Measurements from ENCODE around the gene UBXN6. TPM values are rescaled to one million over a fixed set of nuclear protein-coding genes. Genes with fewer than 3 reads are reported as not detected.
A peak's percentile ranks its signal among the peaks of the same experiment; 100 is the strongest.

The UBXN6 gene
- total RNA-seq, 1 donor from 2014 or later: 134 TPM

DNA sequence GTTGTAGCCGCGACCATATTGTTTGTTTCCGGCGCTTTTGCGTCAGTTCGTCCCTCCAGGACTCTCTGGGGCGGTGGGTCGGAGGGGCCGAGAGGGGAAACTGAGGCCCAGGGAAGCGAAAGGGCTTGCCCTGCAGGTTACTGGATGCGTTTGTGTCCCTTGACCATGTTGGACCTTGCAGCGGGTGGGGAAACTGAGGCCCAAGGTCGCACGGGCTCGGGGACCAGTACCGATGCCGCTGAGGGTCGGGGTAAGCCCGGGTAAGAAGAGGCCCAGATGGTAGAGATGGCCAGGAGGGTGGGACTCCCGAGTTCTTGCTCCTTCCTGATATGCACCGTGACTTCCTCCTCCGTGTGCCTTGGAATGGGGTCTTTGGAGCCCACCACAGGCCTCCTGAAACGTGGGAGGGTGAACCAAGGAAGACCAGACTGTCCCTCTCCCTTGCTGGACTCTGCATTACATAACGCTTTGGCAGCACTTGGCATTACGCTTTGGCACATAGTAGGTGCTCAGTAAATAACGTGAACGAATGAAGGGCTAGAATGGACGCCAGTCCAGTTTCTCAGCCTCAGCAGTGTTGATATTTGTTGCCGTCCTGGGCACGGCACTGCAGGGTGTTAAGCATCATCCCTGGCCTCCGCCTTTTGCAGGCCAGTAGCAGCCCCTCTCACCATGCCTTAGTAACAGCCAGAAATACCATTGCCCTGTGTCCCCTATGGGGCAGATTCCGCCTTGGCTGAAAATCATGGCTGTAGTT lies 54.4 kb downstream of the UBXN6 start:
- no peak for DNase-seq (ENCODE audit: low spot score)

DNA sequence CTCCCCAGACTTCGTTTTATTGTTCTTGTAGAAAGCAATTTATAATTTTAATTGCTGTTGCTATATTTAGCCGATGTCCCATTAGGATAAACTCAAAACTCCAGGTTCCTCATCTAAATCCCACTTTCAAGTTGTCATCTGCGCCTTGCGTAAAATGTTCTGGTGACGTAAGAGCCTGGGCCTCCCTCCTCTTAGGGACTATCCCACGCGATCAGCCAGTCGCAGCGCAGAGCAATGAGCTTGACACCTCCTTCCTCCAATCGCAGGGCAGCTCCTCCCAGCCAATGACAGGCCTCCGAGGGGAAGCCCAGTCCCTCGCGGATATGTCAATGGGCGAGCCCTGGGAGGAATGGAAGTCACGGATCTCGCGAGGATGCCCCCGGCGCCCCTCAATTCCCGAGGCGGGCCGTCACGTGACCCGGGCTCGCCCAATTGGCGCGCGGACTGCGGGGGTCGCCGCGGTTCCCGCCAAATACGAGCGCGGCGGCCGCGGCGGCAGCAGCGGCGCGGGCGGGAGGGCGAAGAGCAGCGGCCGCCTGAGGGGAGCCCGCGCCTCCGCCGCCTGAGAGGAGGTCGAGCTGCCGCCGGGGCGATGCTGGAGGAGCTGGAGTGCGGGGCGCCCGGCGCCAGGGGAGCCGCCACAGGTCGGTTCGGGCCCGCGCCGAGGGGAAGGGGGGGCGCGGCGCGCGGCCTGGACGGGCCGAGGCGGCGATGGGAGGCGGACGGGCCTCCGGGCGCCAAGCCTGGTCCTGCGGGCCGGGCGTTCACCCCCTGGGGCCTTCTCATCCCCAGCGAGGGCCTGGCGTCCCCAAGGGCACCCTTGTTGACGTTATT lies 55.2 kb downstream of the UBXN6 start, which contains the start of gene CHAF1A:
Gene CHAF1A (plus strand): TSS at position 470 of the 834 bp plus-strand sequence. CDS start 123 bp downstream, at position 593.
- peak; percentile 100 for DNase-seq (ENCODE audit: low spot score)

DNA sequence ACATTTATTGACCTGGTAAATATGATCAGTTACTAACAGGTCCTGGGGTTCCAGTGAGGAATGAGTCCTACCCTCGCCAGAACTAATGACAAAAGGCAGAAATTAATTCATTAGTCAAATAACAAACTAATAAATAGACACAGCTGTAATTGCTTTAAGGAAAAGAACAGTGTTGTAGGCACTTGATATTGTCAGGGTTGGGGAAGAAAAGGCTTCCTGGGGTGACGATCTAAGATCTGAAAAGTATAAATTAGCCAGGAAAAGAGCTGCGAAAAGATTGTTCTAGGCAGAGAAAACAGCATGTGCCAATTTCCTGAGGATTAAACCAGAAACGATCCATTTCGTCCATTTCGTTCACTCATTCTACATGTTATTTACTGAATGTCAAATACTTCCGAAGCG lies 55.8 kb downstream of the UBXN6 start:
- DNase-seq (ENCODE audit: low spot score): no peak

DNA sequence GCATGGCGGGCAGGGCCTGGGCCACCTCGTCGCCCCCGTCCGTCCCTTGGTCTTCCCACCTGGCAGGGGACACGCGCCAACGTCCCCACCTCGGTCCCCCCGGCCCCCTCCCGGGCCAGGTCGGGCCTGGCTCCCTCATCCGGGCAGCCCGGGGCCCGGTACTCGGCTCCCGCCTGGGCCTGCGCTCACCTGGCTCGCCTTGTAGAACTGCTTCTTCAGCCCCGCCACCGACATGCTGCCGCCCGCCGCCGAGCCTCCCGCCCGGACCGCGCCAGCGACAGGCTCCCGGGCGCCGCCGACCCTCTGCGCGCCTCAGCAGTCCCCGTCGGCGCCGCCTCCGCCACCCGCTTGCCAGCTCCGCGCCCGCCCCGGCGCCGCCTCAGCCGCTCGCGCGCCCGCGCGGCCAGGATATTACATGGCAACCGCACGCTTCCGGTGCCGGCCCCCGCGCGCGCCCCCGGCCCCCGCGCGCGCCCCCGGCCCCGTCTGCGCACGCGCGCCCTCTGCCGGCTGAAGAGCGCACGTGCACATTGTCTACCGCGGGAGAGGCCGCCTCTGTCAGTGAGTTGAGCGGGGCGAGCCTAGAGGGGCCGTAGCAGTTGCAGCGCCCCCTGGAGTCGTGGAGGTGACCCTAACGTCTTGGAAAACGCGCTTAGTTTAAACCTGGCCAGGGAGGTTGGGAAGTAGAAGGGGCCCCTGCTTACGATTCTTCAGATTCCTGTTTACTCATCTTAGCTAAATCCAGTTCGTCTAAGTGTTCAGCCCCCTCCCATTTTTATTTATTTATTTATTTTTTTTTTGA lies 57.3 kb downstream of the UBXN6 start, which contains the start of gene SH3GL1:
Gene SH3GL1 (minus strand): TSS at position 413 of the 802 bp plus-strand sequence. CDS start 179 bp downstream, at position 234.
- peak; percentile 92 for DNase-seq (ENCODE audit: low spot score)

DNA sequence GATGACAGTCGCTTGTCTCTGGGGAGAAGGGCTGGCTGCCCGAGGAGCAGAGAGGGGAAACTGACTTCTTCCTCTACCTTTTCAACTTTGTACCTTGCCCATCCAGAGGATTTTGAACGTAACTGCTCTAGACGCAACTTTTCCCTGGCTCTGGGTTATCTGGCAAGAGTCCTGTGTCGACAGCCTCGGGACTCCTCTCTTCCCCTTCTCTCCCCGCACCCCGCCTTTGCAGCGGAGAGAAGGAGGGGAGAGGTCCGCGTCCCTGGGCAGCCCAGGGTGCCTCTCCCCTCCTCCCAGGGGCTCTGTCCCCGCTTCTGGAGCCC lies 57.8 kb downstream of the UBXN6 start:
- no peak for DNase-seq (ENCODE audit: low spot score)

DNA sequence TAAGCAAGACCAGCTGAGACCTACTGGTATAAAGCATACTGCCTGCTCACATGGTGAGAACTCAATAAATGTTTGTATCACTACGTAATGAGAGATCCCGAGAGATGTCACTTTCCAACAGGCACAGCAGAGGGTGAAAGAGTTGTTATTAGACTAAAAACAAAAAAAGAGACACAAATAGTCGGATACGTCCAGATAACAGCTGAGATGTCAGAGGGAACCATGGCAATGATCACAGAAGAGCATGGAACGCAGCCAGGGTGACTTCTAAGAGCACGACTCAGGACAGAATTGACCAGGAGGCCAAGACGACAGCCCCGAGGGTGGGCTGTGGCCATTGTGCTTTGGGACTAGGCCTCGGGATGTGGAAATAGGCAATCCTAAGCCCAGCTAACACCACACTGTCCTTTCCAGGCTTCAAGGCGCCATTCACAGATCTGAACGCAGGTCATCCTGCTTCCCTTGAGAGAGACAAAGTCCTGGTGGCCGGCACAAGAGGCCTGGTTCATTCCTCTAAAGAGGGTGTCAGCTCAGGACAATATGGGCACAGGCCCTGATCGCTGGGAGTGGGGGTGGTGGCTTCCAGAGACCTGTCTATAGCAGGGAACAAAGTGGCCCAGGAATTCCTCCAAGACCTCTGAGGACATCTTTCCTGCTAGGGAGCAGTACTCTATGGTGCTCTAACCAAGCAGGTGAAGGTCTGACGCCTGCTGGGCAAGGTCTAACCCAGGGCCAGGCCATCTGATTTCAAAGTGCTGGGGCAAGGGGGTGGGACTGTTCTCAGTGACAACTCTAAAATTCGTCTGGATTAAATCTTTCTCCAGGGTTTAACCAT lies 60.4 kb downstream of the UBXN6 start:
- no peak for DNase-seq (ENCODE audit: low spot score)

Other genes with a start within 250 kb of the UBXN6 start
- gene EBI3, start 228.3 kb downstream of the UBXN6 start, total RNA-seq: 5.6 TPM
- 19.5 TPM for gene YJU2, start 210.7 kb downstream of the UBXN6 start, total RNA-seq
- not detected for gene SHD, start 178.5 kb downstream of the UBXN6 start, total RNA-seq
- gene TMIGD2, start 155.4 kb downstream of the UBXN6 start, total RNA-seq: 0.98 TPM
- gene FSD1, start 153.2 kb downstream of the UBXN6 start, total RNA-seq: 1.3 TPM
- 37.8 TPM for gene STAP2, start 119.0 kb downstream of the UBXN6 start, total RNA-seq
- gene MPND, start 114.2 kb downstream of the UBXN6 start, total RNA-seq: 26.1 TPM
- gene SH3GL1, start 57.2 kb downstream of the UBXN6 start, total RNA-seq: 56.9 TPM
- gene CHAF1A, start 55.2 kb downstream of the UBXN6 start, total RNA-seq: 8.3 TPM
- gene HDGFL2, start 14.5 kb upstream of the UBXN6 start, total RNA-seq: 54.4 TPM
- 36.4 TPM for gene PLIN4, start 60.7 kb upstream of the UBXN6 start, total RNA-seq
- 13.6 TPM for gene PLIN5, start 77.4 kb upstream of the UBXN6 start, total RNA-seq
- gene LRG1, start 82.2 kb upstream of the UBXN6 start, total RNA-seq: 16.2 TPM
- 5.0 TPM for gene SEMA6B, start 101.9 kb upstream of the UBXN6 start, total RNA-seq
- 7.3 TPM for gene TNFAIP8L1, start 181.7 kb upstream of the UBXN6 start, total RNA-seq
- 77.4 TPM for gene MYDGF, start 212.5 kb upstream of the UBXN6 start, total RNA-seq